Brain microvascular endothelial cell (primary cell): Measurements from ENCODE around the gene IGF1R.

Experiments used
- DNase-seq: peaks from one replicate; pipeline ENCODE4 v3.0.0-alpha.2; 2020
- H3K27ac ChIP-seq: fragments of 250-450 bp; sonication (Bioruptor Pico); 2 replicates; pipeline ENCODE4 v1.5.1; 2020; ENCODE audit warnings: mild to moderate bottlenecking, moderate library complexity
- H3K27me3 ChIP-seq: fragments of 250-450 bp; sonication (Bioruptor Pico); replicated peaks from 2 replicates; pipeline ENCODE4 v1.5.1; 2020; ENCODE audit warnings: mild to moderate bottlenecking
- H3K36me3 ChIP-seq: fragments of 250-450 bp; sonication (Bioruptor Pico); replicated peaks from 2 replicates; pipeline ENCODE4 v1.5.1; 2020; ENCODE audit warnings: mild to moderate bottlenecking
- H3K4me3 ChIP-seq: 2 replicates; pipeline ENCODE4 v1.5.1; 2011; ENCODE audit warnings: low read depth, mild to moderate bottlenecking, control low read depth, low read length, moderate library complexity
- in situ Hi-C: cut with HindIII; loops from 2 replicates; pipeline ENCODE4 v1.10.0; 2017; ENCODE audit warnings: low sequenced_read_pairs, low pct_ligation_motif_present
- TF ChIP-seq, protein P1 (sequence below): IDR thresholded peaks from 2 replicates; pipeline ENCODE4 v1.5.1; 2011; ENCODE audit warnings: low read depth, mild to moderate bottlenecking, moderate library complexity, low read length, control low read depth, inconsistent platforms; ENCODE audit errors: missing control alignments

The IGF1R gene

DNA sequence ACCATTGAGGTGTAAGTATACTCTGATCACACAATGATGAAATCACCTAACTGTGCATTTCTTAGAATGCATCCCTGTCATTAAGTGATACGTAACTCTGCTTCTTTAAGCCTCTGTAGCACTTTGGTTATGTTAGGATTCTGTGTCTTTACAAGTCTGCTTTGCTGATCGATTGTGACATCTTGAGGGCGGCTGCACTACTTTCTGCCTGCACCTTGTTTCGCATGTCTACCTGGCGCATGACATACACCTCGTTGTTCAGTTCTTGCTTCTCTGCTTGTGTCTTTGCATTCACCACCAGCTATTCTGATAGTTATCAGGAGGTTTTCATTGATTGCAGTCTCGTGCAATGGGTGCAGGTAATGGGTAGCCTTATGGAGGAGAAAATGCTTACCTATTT lies 32.7 kb downstream of the IGF1R start:
- Histone ChIP-seq H3K36me3 (no peaks in the 10 kb centered on the region), H3K27me3 (no peaks in the 10 kb centered on the region), H3K27ac (no peak overlapping the region), H3K4me3 (no peak overlapping the region)
- TF ChIP-seq, protein P1, sequence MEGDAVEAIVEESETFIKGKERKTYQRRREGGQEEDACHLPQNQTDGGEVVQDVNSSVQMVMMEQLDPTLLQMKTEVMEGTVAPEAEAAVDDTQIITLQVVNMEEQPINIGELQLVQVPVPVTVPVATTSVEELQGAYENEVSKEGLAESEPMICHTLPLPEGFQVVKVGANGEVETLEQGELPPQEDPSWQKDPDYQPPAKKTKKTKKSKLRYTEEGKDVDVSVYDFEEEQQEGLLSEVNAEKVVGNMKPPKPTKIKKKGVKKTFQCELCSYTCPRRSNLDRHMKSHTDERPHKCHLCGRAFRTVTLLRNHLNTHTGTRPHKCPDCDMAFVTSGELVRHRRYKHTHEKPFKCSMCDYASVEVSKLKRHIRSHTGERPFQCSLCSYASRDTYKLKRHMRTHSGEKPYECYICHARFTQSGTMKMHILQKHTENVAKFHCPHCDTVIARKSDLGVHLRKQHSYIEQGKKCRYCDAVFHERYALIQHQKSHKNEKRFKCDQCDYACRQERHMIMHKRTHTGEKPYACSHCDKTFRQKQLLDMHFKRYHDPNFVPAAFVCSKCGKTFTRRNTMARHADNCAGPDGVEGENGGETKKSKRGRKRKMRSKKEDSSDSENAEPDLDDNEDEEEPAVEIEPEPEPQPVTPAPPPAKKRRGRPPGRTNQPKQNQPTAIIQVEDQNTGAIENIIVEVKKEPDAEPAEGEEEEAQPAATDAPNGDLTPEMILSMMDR: no peak
- in situ Hi-C loops: no loop called here
- DNase-seq: no peak

DNA sequence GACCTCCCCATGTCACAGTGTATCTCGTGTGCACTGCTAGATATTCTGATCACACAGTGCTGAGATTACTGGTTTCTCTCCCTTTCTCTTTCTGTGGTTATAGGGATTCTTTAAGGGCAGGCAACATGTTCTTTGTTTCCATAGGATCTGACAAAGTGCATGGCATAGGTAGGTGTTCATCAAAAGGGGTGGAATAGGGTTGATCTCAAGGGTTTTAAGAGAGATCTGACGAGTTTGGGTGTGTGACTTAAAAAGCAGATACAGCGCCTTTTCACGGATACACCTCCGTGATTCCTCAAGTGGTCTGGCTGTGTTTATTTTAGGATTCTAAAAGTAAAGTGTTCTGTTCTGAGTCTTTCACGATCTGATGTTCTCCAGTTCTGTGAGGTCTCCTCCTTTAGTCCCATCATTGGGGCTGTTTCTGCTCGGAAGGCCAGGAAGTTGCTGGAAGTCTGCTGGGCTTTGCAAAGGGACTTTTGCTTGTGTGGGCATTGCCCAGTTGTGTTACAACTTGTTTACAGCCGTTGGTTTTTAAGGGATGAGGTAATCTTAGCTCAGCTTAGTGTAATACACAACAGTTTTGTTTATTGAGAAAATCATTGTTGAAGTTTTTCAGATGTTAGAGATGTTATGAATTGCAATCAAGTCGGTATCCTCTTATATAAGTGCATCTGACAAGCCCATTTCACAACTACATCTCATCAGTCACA lies 34.8 kb downstream of the IGF1R start:
- TF ChIP-seq, protein P1: no peak
- Histone ChIP-seq H3K4me3 (no peak overlapping the region), H3K27me3 (no peaks in the 10 kb centered on the region), H3K27ac (no peak overlapping the region), H3K36me3 (no peaks in the 10 kb centered on the region)
- in situ Hi-C loops: no loop called here
- DNase-seq: no peak

DNA sequence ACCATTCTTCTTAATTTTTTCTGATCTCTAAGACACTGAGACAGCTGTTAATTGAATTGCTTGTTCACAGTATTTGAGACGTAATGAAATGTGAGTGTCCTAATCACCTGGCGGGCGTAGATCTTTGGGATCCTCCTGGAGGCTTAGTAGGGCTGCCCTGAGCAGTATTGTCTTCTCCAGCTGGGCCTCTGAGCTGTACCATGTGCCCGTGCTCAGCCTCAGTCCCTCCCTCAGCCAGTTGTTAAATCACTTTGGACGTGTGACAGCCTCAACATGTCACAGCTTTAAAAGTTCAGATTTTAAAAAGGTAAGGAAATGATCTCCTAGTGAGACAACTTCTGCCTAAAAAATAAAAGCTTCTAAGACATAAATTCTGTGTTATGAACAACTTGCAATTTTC lies 35.5 kb downstream of the IGF1R start:
- Histone ChIP-seq H3K36me3 (no peaks in the 10 kb centered on the region), H3K27me3 (no peaks in the 10 kb centered on the region), H3K27ac (no peak overlapping the region), H3K4me3 (no peak overlapping the region)
- in situ Hi-C loops: no loop called here
- TF ChIP-seq, protein P1: no peak
- DNase-seq: no peak

DNA sequence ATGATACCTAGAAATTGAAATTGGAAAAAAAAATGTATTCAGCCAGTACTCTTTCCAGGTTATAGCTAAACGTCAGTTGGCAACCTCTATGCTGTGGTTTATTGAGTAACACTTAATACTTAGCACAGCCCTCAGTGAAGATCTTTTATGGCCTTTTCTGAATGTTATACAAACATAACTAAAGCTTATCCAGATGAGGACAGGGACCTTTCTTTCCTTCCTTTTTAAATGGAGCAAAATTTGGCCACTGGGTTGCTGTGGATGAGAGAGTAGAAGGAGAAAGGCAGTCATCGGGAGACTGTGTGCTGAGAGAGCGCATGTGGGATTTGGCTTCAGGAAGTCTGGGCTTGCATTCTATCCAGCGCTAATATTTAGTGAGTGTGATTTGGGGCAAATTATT lies 36.1 kb downstream of the IGF1R start:
- in situ Hi-C loops: no loop called here
- no peaks in the 10 kb centered on the region for H3K27me3 ChIP-seq
- DNase-seq: no peak
- H3K27ac ChIP-seq: no peak overlapping the region
- no peak overlapping the region for H3K4me3 ChIP-seq
- TF ChIP-seq, protein P1: no peak
- H3K36me3 ChIP-seq: no peaks in the 10 kb centered on the region

DNA sequence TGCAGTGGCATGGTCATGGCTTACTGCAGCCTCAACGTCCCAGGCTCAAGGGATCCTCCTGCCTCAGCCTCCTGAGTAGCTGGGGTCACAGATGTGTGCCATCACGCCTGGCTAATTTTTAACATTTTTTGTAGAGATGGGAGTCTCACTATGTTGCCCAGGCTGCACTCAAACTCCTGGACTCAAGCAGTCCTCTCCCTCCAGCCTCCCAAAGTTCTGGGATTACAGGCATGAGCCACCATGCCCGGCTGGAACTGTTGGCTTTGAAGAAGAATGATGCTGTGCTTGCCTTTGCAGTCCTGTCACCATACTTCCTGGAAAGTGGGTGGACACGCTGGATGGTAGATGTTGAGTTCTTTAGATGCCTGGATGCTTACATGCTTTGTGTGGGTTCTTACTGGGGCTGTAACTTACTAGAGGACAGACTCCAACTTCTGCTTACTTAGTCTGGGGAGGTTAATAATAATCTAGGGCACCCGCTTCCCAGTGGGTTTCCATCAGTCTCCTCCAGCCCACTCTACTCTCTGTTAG lies 36.7 kb downstream of the IGF1R start:
- in situ Hi-C loops: no loop called here
- no peak for DNase-seq

More for the DNA sequence above, 36.7 kb downstream of the IGF1R start:
- Histone ChIP-seq H3K4me3 (no peak overlapping the region), H3K36me3 (no peaks in the 10 kb centered on the region), H3K27me3 (no peaks in the 10 kb centered on the region), H3K27ac (no peak overlapping the region)
- TF ChIP-seq, protein P1: no peak
